ENCODE measurements around the gene MGMT. TPM values are rescaled to one million over a fixed set of nuclear protein-coding genes. Genes with fewer than 3 reads are reported as not detected.

The MGMT gene
- total RNA-seq, 1 donor from 2014 or later = 25.9 TPM

GRCh38 chr10:129448539-129448938, 18.5 kb upstream of the MGMT start:
- Mint-ChIP-seq H3K9me3 (ENCODE audit: unreplicated experiment) (no peaks in the 10 kb centered on the region), H3K27me3 (ENCODE audit: unreplicated experiment) (peaks cover 1% of the 10 kb centered on the region), H3K4me3 (ENCODE audit: unreplicated experiment) (no peak overlapping the region), H3K27ac (ENCODE audit: unreplicated experiment) (no peak overlapping the region), H3K4me1 (ENCODE audit: unreplicated experiment) (no peaks in the 10 kb centered on the region), H3K36me3 (ENCODE audit: low read depth, unreplicated experiment) (no peaks in the 10 kb centered on the region)
- no peak for DNase-seq (ENCODE audit: low spot score)
- TF ChIP-seq CTCF (IDR thresholded peaks at IDR 0.05; ENCODE audit: unreplicated experiment) = no peak

- no peaks in the 10 kb centered on the region for H3K36me3 Mint-ChIP-seq (ENCODE audit: low read depth, unreplicated experiment)
- H3K27me3 Mint-ChIP-seq (ENCODE audit: unreplicated experiment) = peaks cover 1% of the 10 kb centered on the region
- no peaks in the 10 kb centered on the region for H3K4me1 Mint-ChIP-seq (ENCODE audit: unreplicated experiment)
- no peaks in the 10 kb centered on the region for H3K9me3 Mint-ChIP-seq (ENCODE audit: unreplicated experiment)
- H3K27ac Mint-ChIP-seq (ENCODE audit: unreplicated experiment) = no peak overlapping the region
- DNase-seq (ENCODE audit: low spot score) = no peak
- no peak for TF ChIP-seq CTCF (IDR thresholded peaks at IDR 0.05; ENCODE audit: unreplicated experiment)
- H3K4me3 Mint-ChIP-seq (ENCODE audit: unreplicated experiment) = no peak overlapping the region
Measured at GRCh38 chr10:129449893-129450292, 17.1 kb upstream of the MGMT start.

GRCh38 chr10:129450391-129450790, 16.6 kb upstream of the MGMT start:
- H3K4me3 Mint-ChIP-seq (ENCODE audit: unreplicated experiment) = no peak overlapping the region
- no peak overlapping the region for H3K27ac Mint-ChIP-seq (ENCODE audit: unreplicated experiment)
- H3K27me3 Mint-ChIP-seq (ENCODE audit: unreplicated experiment) = peaks cover 1% of the 10 kb centered on the region
- H3K36me3 Mint-ChIP-seq (ENCODE audit: low read depth, unreplicated experiment) = no peaks in the 10 kb centered on the region
- no peak for TF ChIP-seq CTCF (IDR thresholded peaks at IDR 0.05; ENCODE audit: unreplicated experiment)
- H3K9me3 Mint-ChIP-seq (ENCODE audit: unreplicated experiment) = no peaks in the 10 kb centered on the region
- no peak for DNase-seq (ENCODE audit: low spot score)
- no peaks in the 10 kb centered on the region for H3K4me1 Mint-ChIP-seq (ENCODE audit: unreplicated experiment)

- H3K27me3 Mint-ChIP-seq (ENCODE audit: unreplicated experiment) = no peaks in the 10 kb centered on the region
- no peak for TF ChIP-seq CTCF (IDR thresholded peaks at IDR 0.05; ENCODE audit: unreplicated experiment)
Measured at GRCh38 chr10:129455625-129456024, 11.4 kb upstream of the MGMT start.

GRCh38 chr10:129459762-129460539, 7.1 kb upstream of the MGMT start:
- no peak for TF ChIP-seq CTCF (IDR thresholded peaks at IDR 0.05; ENCODE audit: unreplicated experiment)
- Mint-ChIP-seq H3K27ac (ENCODE audit: unreplicated experiment) (no peak overlapping the region), H3K4me1 (ENCODE audit: unreplicated experiment) (peaks cover 14% of the 10 kb centered on the region), H3K27me3 (ENCODE audit: unreplicated experiment) (peaks cover 5% of the 10 kb centered on the region), H3K9me3 (ENCODE audit: unreplicated experiment) (no peaks in the 10 kb centered on the region), H3K4me3 (ENCODE audit: unreplicated experiment) (no peak overlapping the region), H3K36me3 (ENCODE audit: low read depth, unreplicated experiment) (peaks cover 4% of the 10 kb centered on the region)
- DNase-seq (ENCODE audit: low spot score) = no peak

More at GRCh38 chr10:129455625-129456024, 11.4 kb upstream of the MGMT start:
- Mint-ChIP-seq H3K4me1 (ENCODE audit: unreplicated experiment) (no peaks in the 10 kb centered on the region), H3K27ac (ENCODE audit: unreplicated experiment) (no peak overlapping the region), H3K9me3 (ENCODE audit: unreplicated experiment) (no peaks in the 10 kb centered on the region), H3K36me3 (ENCODE audit: low read depth, unreplicated experiment) (no peaks in the 10 kb centered on the region), H3K4me3 (ENCODE audit: unreplicated experiment) (no peak overlapping the region)
- no peak for DNase-seq (ENCODE audit: low spot score)
